Activated T-helper 2 cell treated with anti-CD3 and anti-CD28 coated beads, Interferon-gamma antibody, Interleukin-2, Interleukin-4, amounts not matched to agents 10 μg/mL and 5 μg/mL and 100 μg/mL, durations not matched to agents 14 hours and 24 hours and 36 hours (primary cell): ENCODE measurements around the gene MBOAT2. TPM values are rescaled to one million over a fixed set of nuclear protein-coding genes. Genes with fewer than 3 reads are reported as not detected.

Experiments used
- DNase-seq: peaks from one replicate; pipeline ENCODE4 v3.0.0; 2021; ENCODE audit warnings: low spot score
- H3K27ac Mint-ChIP-seq: one replicate; pipeline ENCODE4 v1.8.0; 2021; ENCODE audit warnings: mixed read lengths
- H3K27me3 Mint-ChIP-seq: one replicate; pipeline ENCODE4 v1.8.0; 2021; ENCODE audit warnings: low read depth, mixed read lengths
- H3K36me3 Mint-ChIP-seq: one replicate; pipeline ENCODE4 v1.8.0; 2021; ENCODE audit warnings: low read depth, mixed read lengths
- H3K4me1 Mint-ChIP-seq: one replicate; pipeline ENCODE4 v1.8.0; 2021; ENCODE audit warnings: low read depth, mixed read lengths
- H3K4me3 Mint-ChIP-seq: one replicate; pipeline ENCODE4 v1.8.0; 2021; ENCODE audit warnings: low read depth, mild to moderate bottlenecking, moderate library complexity, mixed read lengths
- H3K9me3 Mint-ChIP-seq: one replicate; pipeline ENCODE4 v1.8.0; 2021; ENCODE audit warnings: mixed read lengths
- intact Hi-C: fragments of 100-400 bp; cut with micrococcal nuclease; formaldehyde crosslinking; loops from one replicate; pipeline ENCODE4 v1.15.1; 2023
- total RNA-seq: library from RNA; stranded (reverse); gene quantifications from 2 replicates; pipeline ENCODE4 v1.2.3, GENCODE V29; 2022

The MBOAT2 gene
- total RNA-seq, 1 donor from 2014 or later = 6.0 TPM

DNA sequence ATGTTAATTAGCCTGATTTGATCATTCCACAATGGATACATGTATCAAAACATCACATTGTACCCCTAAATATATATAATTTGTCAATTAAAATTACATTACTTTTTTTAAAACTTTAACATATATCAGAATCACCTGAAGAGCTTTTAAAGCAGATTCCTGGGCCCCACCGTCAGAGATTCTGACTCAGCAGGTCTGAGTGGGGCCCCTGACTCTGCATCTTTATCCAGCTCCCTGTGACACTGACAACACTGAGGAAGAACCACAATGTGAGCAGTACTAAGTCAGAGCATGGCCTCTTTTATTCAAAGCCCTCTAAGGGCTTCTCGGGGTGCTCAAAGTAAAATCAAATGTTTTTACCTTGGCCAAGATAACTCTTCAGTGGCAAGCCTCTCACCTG, 175.8 kb downstream of the MBOAT2 start:
- intact Hi-C loops = no loop called here
- no peak overlapping the region for H3K4me3 Mint-ChIP-seq
- DNase-seq = no peak
- no peaks in the 10 kb centered on the region for H3K9me3 Mint-ChIP-seq
- peaks cover 16% of the 10 kb centered on the region for H3K4me1 Mint-ChIP-seq
- no peaks in the 10 kb centered on the region for H3K27me3 Mint-ChIP-seq
- H3K27ac Mint-ChIP-seq = no peak overlapping the region
- H3K36me3 Mint-ChIP-seq = peaks cover 14% of the 10 kb centered on the region

DNA sequence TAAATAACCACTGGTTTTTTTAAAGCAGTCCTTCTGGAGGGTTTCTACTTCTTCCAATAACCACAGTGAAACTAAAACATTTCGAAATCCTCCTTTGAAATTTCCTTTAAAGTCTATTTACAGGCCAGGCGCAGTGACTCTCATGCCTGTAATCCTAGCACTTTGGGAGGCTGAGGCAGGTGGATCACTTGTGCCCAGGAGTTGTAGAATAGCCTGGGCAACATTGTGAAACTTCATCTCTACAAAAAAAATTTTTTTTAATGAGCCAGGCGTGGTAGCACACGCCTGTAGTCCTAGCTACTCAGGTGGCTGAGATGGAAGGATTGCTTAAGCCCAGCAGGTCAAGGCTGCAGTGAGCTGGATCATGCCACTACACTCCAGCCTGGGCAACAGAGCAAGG, 181.3 kb downstream of the MBOAT2 start:
- Mint-ChIP-seq H3K36me3 (peaks cover 16% of the 10 kb centered on the region), H3K4me1 (peaks cover 3% of the 10 kb centered on the region), H3K9me3 (no peaks in the 10 kb centered on the region), H3K27me3 (no peaks in the 10 kb centered on the region), H3K27ac (no peak overlapping the region), H3K4me3 (no peak overlapping the region)
- no peak for DNase-seq
- intact Hi-C loops = no loop called here

DNA sequence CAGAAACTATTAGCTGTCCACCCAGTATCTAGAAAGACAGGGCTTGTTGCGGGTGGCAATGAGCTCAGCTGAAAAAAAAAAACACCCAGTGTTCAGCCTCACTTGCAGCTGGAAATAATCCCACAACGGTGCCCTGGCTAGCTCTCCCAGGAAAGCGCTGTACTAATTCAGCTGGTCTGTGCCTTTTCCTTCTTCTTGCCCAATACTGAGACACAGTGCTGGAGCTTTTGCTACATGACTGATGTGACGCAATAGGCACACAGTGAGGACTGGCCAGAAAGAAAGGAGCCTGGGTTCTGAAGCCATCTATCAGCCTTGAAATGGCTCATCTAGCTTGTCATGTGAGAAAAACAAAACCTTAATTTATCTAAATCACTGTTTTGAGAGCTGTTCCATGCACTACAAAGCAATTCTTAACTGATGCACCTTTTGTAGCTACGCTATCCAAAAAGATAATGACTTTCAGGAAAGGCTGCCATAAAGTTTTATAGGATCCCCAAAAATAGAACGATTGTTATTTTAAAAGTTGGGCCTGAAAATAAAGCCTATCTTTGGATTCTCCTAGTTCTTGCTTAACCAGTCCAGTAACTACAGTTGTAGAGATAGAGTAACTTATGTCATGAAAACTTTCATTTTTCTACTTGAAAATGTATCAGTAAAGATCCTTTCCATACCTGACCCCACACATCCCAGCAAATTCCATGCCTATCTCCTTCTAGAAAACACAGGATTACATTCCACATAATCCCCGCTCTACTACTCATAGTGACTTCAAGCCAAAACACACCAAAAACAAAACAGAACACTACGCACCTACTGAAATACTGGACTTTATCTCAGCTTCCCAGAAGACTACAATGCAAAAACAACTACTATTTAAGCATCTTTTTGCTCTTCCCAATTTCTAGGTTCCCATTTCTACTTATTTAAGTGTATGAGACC, 181.9 kb downstream of the MBOAT2 start:
- Mint-ChIP-seq H3K27me3 (no peaks in the 10 kb centered on the region), H3K4me1 (peaks cover 3% of the 10 kb centered on the region), H3K36me3 (peaks cover 17% of the 10 kb centered on the region), H3K27ac (no peak overlapping the region), H3K4me3 (no peak overlapping the region), H3K9me3 (no peaks in the 10 kb centered on the region)
- no peak for DNase-seq
- intact Hi-C loops = no loop called here

DNA sequence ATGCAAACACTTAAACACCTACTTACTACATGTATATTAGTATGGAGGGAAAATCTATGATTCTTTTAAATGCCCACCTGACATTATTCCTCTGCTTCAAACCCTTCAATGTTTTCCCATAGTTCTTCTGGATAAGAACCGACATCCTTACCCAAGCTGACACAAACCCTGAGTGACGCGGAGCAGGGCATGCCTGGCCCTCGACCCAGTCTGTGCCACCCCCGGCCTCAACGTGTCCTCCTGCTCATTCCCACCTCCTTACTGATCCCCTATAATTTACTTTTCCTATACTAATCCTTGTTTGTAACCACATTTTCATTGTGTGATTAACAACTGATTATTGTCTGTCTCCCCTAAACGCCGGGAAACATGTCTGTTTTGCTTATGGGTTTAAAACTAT, 183.5 kb downstream of the MBOAT2 start:
- intact Hi-C loops = no loop called here
- Mint-ChIP-seq H3K4me3 (no peak overlapping the region), H3K27me3 (no peaks in the 10 kb centered on the region), H3K4me1 (peaks cover 3% of the 10 kb centered on the region), H3K27ac (no peak overlapping the region), H3K9me3 (no peaks in the 10 kb centered on the region), H3K36me3 (peaks cover 18% of the 10 kb centered on the region)
- DNase-seq = no peak

DNA sequence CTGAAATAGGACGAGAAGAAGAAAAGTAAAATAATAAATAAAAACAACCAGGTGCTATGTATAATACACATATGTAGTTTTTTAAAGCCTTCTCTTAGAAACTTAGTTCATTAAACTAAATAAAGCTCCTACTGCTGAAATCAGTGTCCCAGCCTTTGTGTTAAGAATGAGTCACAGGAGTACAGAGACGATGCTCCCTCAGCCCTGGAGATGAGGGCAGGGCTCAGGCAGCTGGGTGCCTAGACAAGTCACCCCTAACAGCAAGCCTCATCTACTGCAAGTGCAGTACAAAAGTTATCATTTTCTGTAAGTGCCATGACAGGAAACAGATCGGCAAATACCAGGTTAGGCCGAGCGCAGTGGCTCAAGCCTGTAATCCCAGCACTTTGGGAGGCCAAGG, 184.3 kb downstream of the MBOAT2 start:
- intact Hi-C loops = no loop called here
- Mint-ChIP-seq H3K27ac (no peak overlapping the region), H3K4me3 (no peak overlapping the region), H3K36me3 (peaks cover 12% of the 10 kb centered on the region), H3K4me1 (peaks cover 1% of the 10 kb centered on the region), H3K27me3 (no peaks in the 10 kb centered on the region), H3K9me3 (no peaks in the 10 kb centered on the region)
- DNase-seq = no peak

DNA sequence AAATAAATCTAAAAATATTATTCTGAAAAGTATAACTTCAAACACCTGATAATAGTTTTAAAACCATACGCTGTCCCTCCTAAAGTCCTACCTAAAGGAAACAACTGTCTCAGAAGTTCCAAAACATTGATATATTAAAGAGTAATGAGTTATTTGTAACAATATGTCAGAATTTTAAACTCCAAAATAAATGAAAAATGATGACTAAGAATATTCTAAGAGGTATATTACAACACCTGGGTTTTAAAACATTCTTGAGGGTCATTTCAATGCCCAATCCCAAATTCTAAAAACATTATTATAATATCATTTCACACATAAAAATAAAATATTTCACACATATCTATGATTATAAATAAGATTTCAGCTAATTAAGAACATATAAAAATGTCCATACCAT, 186.3 kb downstream of the MBOAT2 start:
- no peak overlapping the region for H3K4me3 Mint-ChIP-seq
- intact Hi-C loops = no loop called here
- no peak for DNase-seq
- H3K4me1 Mint-ChIP-seq = peaks cover 1% of the 10 kb centered on the region
- no peaks in the 10 kb centered on the region for H3K9me3 Mint-ChIP-seq
- no peaks in the 10 kb centered on the region for H3K27me3 Mint-ChIP-seq
- H3K27ac Mint-ChIP-seq = no peak overlapping the region
- peaks cover 17% of the 10 kb centered on the region for H3K36me3 Mint-ChIP-seq

DNA sequence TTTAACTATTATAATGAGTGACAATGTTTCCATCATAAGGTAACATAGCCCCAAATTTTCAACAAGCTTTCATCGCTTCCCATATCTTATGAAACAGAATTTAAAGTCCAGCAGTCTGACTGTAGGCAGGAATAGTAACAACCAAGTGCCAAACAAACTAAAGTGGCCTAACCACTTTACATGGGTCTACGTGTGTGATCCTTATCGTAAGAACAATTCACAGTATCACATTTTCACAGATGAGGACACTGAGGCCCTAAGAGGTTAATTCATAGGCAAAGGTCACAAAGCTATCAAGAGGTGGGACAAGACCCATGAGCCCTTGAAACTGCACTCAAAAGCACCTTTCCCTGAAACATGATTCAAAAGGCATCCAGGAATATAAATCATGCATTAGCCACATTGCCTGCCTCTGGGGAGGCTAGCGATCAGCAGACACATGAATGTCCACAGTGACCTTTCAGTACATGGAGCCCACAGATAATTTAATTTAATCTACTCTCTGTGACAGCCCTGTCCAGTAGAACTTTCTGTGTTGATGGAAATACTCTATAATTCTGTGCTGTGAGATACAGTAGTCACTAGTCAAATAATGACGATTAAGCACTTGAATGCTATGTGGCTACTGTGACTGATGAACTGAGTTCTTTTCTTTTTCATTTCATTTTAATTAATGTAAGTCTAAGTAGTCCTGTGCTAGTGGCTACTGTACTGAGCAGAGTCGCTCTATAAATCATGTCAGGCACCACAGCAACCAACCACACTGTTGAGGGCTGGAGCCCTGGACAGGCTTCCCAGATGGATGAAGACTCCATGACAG, 196.4 kb downstream of the MBOAT2 start:
- DNase-seq = no peak
- peaks cover 54% of the 10 kb centered on the region for H3K36me3 Mint-ChIP-seq
- H3K27ac Mint-ChIP-seq = no peak overlapping the region

DNA sequence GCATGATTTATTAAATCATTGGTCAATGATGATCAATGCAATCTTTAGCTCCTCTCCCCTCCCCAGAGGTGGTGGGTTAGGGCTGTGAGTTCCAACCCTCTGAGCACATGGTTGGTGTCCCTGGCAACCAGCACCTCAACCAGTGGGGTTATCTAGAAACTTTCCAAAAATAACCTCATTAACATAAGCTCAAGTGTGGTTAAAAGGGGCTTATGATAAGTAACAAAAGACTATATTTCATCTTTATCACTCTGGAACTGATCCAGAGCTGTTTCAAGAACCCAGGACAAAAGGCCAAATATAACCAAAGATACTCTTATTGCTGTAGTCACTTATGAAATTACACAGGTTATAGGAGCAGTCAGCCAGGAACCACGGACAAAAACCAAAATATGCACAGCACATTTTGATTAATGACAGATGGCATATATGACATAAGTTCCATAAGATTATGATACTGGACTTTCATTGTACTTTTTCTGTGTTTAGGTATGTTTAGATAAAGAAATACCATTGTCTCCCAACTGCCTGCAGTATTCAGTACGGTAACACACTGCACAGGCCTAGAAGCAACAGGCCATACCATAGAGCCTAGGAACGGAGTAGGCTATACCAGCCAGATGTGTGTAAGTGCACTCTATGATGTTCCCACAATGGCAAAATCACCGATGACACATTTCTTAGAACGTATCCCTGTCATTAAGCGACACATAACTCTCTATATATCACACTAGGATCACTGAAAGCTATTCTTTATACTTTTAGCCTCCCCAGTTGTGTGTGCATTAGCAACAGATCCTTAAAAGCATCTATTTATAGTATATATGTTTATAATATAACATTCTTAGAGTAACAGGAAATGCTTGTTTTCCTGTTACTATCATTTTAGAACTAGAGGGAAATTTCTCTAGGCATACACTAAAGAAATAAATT, 197.9 kb downstream of the MBOAT2 start:
- Mint-ChIP-seq H3K36me3 (peaks cover 57% of the 10 kb centered on the region), H3K27me3 (no peaks in the 10 kb centered on the region), H3K4me1 (peaks cover 12% of the 10 kb centered on the region), H3K9me3 (no peaks in the 10 kb centered on the region), H3K4me3 (no peak overlapping the region), H3K27ac (no peak overlapping the region)
- intact Hi-C loops = no loop called here
- no peak for DNase-seq

More for the DNA sequence above, 196.4 kb downstream of the MBOAT2 start:
- Mint-ChIP-seq H3K27me3 (no peaks in the 10 kb centered on the region), H3K9me3 (no peaks in the 10 kb centered on the region), H3K4me1 (peaks cover 12% of the 10 kb centered on the region), H3K4me3 (no peak overlapping the region)
- intact Hi-C loops = no loop called here

DNA sequence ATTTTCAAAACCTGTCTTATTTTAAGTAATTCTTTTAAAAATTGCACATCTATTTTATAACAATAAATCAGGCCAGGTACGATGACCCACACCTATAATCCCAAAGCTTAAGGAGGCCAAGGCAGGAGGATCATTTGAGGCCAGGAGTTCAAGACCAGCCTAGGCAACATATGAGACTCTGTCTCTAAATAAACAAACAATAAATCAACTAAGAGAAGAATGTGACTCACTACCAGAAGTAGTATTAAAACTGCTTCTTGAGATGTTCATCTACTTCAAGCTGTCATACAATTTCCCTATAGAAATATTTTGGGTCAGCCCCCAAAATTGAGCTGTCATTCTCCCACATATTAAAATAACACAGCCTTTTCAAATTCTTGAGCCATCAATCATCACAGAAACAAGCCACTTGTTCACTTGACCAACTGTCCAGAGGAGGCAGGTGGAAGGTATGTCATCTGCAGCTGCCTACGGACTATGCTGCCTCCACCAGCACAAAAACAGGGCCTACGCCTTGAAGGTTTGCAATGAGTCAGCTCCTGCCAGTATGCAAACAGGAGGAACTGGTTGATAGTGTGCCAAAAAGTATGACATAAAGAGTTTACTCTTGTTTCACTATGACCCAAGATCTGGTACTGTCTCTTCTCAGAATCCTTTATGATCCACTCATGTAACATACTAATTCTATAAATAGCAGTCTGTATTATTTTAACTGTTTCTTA, 199.7 kb downstream of the MBOAT2 start:
- Mint-ChIP-seq H3K9me3 (no peaks in the 10 kb centered on the region), H3K4me3 (no peak overlapping the region), H3K27ac (peak overlapping the region; percentile 65), H3K27me3 (no peaks in the 10 kb centered on the region), H3K4me1 (peaks cover 14% of the 10 kb centered on the region), H3K36me3 (peaks cover 63% of the 10 kb centered on the region)
- DNase-seq = peak; percentile 15
- intact Hi-C loops = no loop called here

DNA sequence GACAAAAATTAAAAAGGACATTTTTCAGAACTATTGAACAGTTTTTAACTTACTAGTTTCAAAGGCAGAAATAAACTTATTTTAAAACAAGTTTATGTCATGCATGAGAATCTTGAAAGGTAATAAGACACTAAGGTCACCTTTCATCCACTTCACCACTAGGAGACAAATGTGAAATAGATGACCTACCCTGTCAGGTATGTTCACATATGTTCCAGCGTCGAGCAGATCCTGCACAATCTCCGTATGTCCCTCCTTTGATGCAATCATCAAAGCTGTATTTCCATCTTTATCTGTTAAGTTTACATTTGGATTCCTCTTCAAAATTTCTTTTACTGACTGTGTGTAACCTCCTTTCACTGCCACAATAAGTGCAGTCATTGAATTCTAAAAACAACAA, 200.7 kb downstream of the MBOAT2 start:
- no peaks in the 10 kb centered on the region for H3K27me3 Mint-ChIP-seq
- H3K4me3 Mint-ChIP-seq = no peak overlapping the region
- intact Hi-C loops = no loop called here
- peaks cover 14% of the 10 kb centered on the region for H3K4me1 Mint-ChIP-seq
- no peak overlapping the region for H3K27ac Mint-ChIP-seq
- DNase-seq = no peak
- no peaks in the 10 kb centered on the region for H3K9me3 Mint-ChIP-seq
- peaks cover 62% of the 10 kb centered on the region for H3K36me3 Mint-ChIP-seq
